ENCODE data around the gene PKDREJ. TPM values are rescaled to one million over a fixed set of nuclear protein-coding genes. Genes with fewer than 3 reads are reported as not detected.

The PKDREJ gene
- total RNA-seq, 1 donor from 2014 or later, result not detected

- peaks cover 47 to 53% (median 51%) of the 10 kb centered on the region in 3 donors for H3K36me3 ChIP-seq (ENCODE audit: control insufficient read depth in 3 of 3, insufficient read depth in 3 of 3, low read length in 3 of 3)
- no peaks in the 10 kb centered on the region for H3K27me3 ChIP-seq (ENCODE audit: control insufficient read depth in 3 of 3, insufficient read depth in 3 of 3, low read length in 3 of 3)
- no peak overlapping the region for H3K27ac ChIP-seq (ENCODE audit: low read depth, low read length)
- H3K4me1 ChIP-seq (ENCODE audit: control insufficient read depth in 3 of 3, insufficient read depth in 3 of 3, low read length in 3 of 3), result peaks cover 2 to 39% (median 23%) of the 10 kb centered on the region in 3 donors
- no peaks in the 10 kb centered on the region for H3K9me3 ChIP-seq (ENCODE audit: control insufficient read depth in 3 of 3, low read length in 3 of 3)
- H3K4me3 ChIP-seq (ENCODE audit: low read length in 3 of 3), result no peak overlapping the region
- H3K9ac ChIP-seq (ENCODE audit: low read depth in 1 of 3, low read length in 3 of 3), result peak overlapping the region in 1 of 3 donors; percentile 80
These were observed 26.2 kb upstream of the PKDREJ start for GRCh38 chr22:46289244-46289891.

GRCh38 chr22:46288846-46289243 lies 25.7 kb upstream of the PKDREJ start:
- H3K4me3 ChIP-seq (ENCODE audit: low read length in 3 of 3), result no peak overlapping the region
- peaks cover 53 to 58% (median 56%) of the 10 kb centered on the region in 3 donors for H3K36me3 ChIP-seq (ENCODE audit: control insufficient read depth in 3 of 3, insufficient read depth in 3 of 3, low read length in 3 of 3)
- no peaks in the 10 kb centered on the region for H3K27me3 ChIP-seq (ENCODE audit: control insufficient read depth in 3 of 3, insufficient read depth in 3 of 3, low read length in 3 of 3)
- no peak overlapping the region for H3K27ac ChIP-seq (ENCODE audit: low read depth, low read length)
- peaks cover 2 to 39% (median 23%) of the 10 kb centered on the region in 3 donors for H3K4me1 ChIP-seq (ENCODE audit: control insufficient read depth in 3 of 3, insufficient read depth in 3 of 3, low read length in 3 of 3)
- H3K9me3 ChIP-seq (ENCODE audit: control insufficient read depth in 3 of 3, low read length in 3 of 3), result no peaks in the 10 kb centered on the region
- H3K9ac ChIP-seq (ENCODE audit: low read depth in 1 of 3, low read length in 3 of 3), result peak overlapping the region in 1 of 3 donors; percentile 50

GRCh38 chr22:46287873-46288751 lies 25.0 kb upstream of the PKDREJ start:
- Histone ChIP-seq H3K36me3 (ENCODE audit: control insufficient read depth in 3 of 3, insufficient read depth in 3 of 3, low read length in 3 of 3) (peaks cover 53 to 60% (median 54%) of the 10 kb centered on the region in 3 donors), H3K4me3 (ENCODE audit: low read length in 3 of 3) (no peak overlapping the region), H3K9me3 (ENCODE audit: control insufficient read depth in 3 of 3, low read length in 3 of 3) (no peaks in the 10 kb centered on the region), H3K9ac (ENCODE audit: low read depth in 1 of 3, low read length in 3 of 3) (peak overlapping the region in 2 of 3 donors; percentile 33 to 43), H3K4me1 (ENCODE audit: control insufficient read depth in 3 of 3, insufficient read depth in 3 of 3, low read length in 3 of 3) (peaks cover 2 to 39% (median 23%) of the 10 kb centered on the region in 3 donors), H3K27me3 (ENCODE audit: control insufficient read depth in 3 of 3, insufficient read depth in 3 of 3, low read length in 3 of 3) (no peaks in the 10 kb centered on the region), H3K27ac (ENCODE audit: low read depth, low read length) (no peak overlapping the region)

- no peak overlapping the region for H3K4me3 ChIP-seq (ENCODE audit: low read length in 3 of 3)
- H3K27me3 ChIP-seq (ENCODE audit: control insufficient read depth in 3 of 3, insufficient read depth in 3 of 3, low read length in 3 of 3), result no peaks in the 10 kb centered on the region
- peaks cover 47 to 58% (median 51%) of the 10 kb centered on the region in 3 donors for H3K36me3 ChIP-seq (ENCODE audit: control insufficient read depth in 3 of 3, insufficient read depth in 3 of 3, low read length in 3 of 3)
- peak overlapping the region in 2 of 3 donors; percentile 33 to 43 for H3K9ac ChIP-seq (ENCODE audit: low read depth in 1 of 3, low read length in 3 of 3)
- H3K4me1 ChIP-seq (ENCODE audit: control insufficient read depth in 3 of 3, insufficient read depth in 3 of 3, low read length in 3 of 3), result peaks cover 2 to 39% (median 19%) of the 10 kb centered on the region in 3 donors
- H3K27ac ChIP-seq (ENCODE audit: low read depth, low read length), result no peak overlapping the region
- H3K9me3 ChIP-seq (ENCODE audit: control insufficient read depth in 3 of 3, low read length in 3 of 3), result no peaks in the 10 kb centered on the region
These were observed 24.1 kb upstream of the PKDREJ start for GRCh38 chr22:46286941-46287872.

- Histone ChIP-seq H3K4me3 (ENCODE audit: low read length in 3 of 3) (no peak overlapping the region), H3K36me3 (ENCODE audit: control insufficient read depth in 3 of 3, insufficient read depth in 3 of 3, low read length in 3 of 3) (peaks cover 48 to 67% (median 57%) of the 10 kb centered on the region in 3 donors), H3K9ac (ENCODE audit: low read depth in 1 of 3, low read length in 3 of 3) (no peak overlapping the region), H3K4me1 (ENCODE audit: control insufficient read depth in 3 of 3, insufficient read depth in 3 of 3, low read length in 3 of 3) (peaks cover 2 to 35% (median 16%) of the 10 kb centered on the region in 3 donors), H3K27ac (ENCODE audit: low read depth, low read length) (no peak overlapping the region), H3K27me3 (ENCODE audit: control insufficient read depth in 3 of 3, insufficient read depth in 3 of 3, low read length in 3 of 3) (no peaks in the 10 kb centered on the region), H3K9me3 (ENCODE audit: control insufficient read depth in 3 of 3, low read length in 3 of 3) (no peaks in the 10 kb centered on the region)
These were observed 22.9 kb upstream of the PKDREJ start for GRCh38 chr22:46286006-46286405.

GRCh38 chr22:46281866-46282678 lies 18.9 kb upstream of the PKDREJ start:
- Histone ChIP-seq H3K27ac (ENCODE audit: low read depth, low read length) (no peak overlapping the region), H3K36me3 (ENCODE audit: control insufficient read depth in 3 of 3, insufficient read depth in 3 of 3, low read length in 3 of 3) (peaks cover 66 to 83% (median 71%) of the 10 kb centered on the region in 3 donors), H3K9me3 (ENCODE audit: control insufficient read depth in 3 of 3, low read length in 3 of 3) (no peaks in the 10 kb centered on the region), H3K27me3 (ENCODE audit: control insufficient read depth in 3 of 3, insufficient read depth in 3 of 3, low read length in 3 of 3) (no peaks in the 10 kb centered on the region), H3K4me1 (ENCODE audit: control insufficient read depth in 3 of 3, insufficient read depth in 3 of 3, low read length in 3 of 3) (peaks cover 16 to 32% (median 21%) of the 10 kb centered on the region in 3 donors), H3K4me3 (ENCODE audit: low read length in 3 of 3) (no peak overlapping the region), H3K9ac (ENCODE audit: low read depth in 1 of 3, low read length in 3 of 3) (no peak overlapping the region)

- H3K4me1 ChIP-seq (ENCODE audit: control insufficient read depth in 3 of 3, insufficient read depth in 3 of 3, low read length in 3 of 3), result peaks cover 16 to 32% (median 21%) of the 10 kb centered on the region in 3 donors
- H3K4me3 ChIP-seq (ENCODE audit: low read length in 3 of 3), result no peak overlapping the region
- peaks cover 65 to 80% (median 68%) of the 10 kb centered on the region in 3 donors for H3K36me3 ChIP-seq (ENCODE audit: control insufficient read depth in 3 of 3, insufficient read depth in 3 of 3, low read length in 3 of 3)
- no peaks in the 10 kb centered on the region for H3K9me3 ChIP-seq (ENCODE audit: control insufficient read depth in 3 of 3, low read length in 3 of 3)
- H3K27ac ChIP-seq (ENCODE audit: low read depth, low read length), result peak overlapping the region; percentile 89
- peak overlapping the region in 1 of 3 donors; percentile 81 for H3K9ac ChIP-seq (ENCODE audit: low read depth in 1 of 3, low read length in 3 of 3)
- H3K27me3 ChIP-seq (ENCODE audit: control insufficient read depth in 3 of 3, insufficient read depth in 3 of 3, low read length in 3 of 3), result no peaks in the 10 kb centered on the region
These were observed 18.0 kb upstream of the PKDREJ start for GRCh38 chr22:46280999-46281623.

GRCh38 chr22:46280063-46280817 lies 17.1 kb upstream of the PKDREJ start:
- peak overlapping the region in 2 of 3 donors; percentile 51 to 81 for H3K9ac ChIP-seq (ENCODE audit: low read depth in 1 of 3, low read length in 3 of 3)
- no peaks in the 10 kb centered on the region for H3K27me3 ChIP-seq (ENCODE audit: control insufficient read depth in 3 of 3, insufficient read depth in 3 of 3, low read length in 3 of 3)
- H3K36me3 ChIP-seq (ENCODE audit: control insufficient read depth in 3 of 3, insufficient read depth in 3 of 3, low read length in 3 of 3), result peaks cover 71 to 83% (median 75%) of the 10 kb centered on the region in 3 donors
- H3K27ac ChIP-seq (ENCODE audit: low read depth, low read length), result peak overlapping the region; percentile 89
- H3K4me3 ChIP-seq (ENCODE audit: low read length in 3 of 3), result peak overlapping the region in 2 of 3 donors; percentile 4 to 22
- H3K4me1 ChIP-seq (ENCODE audit: control insufficient read depth in 3 of 3, insufficient read depth in 3 of 3, low read length in 3 of 3), result peaks cover 16 to 32% (median 24%) of the 10 kb centered on the region in 3 donors
- no peaks in the 10 kb centered on the region for H3K9me3 ChIP-seq (ENCODE audit: control insufficient read depth in 3 of 3, low read length in 3 of 3)

Data from skeletal muscle tissue (tissue), 4 donors.